NCI-H1092 (cell line): ENCODE measurements around the gene EEFSEC.

Experiments used
- DNase-seq: peaks from one replicate; lab custom pipeline; 2025; lab: John Stamatoyannopoulos, UW

EEFSEC gene

GRCh38 chr3:128334766-128335165, 181.5 kb downstream of the EEFSEC start:
- DNase-seq: no peak

- no peak for DNase-seq
Measured at GRCh38 chr3:128335621-128336296, 182.5 kb downstream of the EEFSEC start.

- DNase-seq: no peak
Measured at GRCh38 chr3:128336337-128337156, 183.3 kb downstream of the EEFSEC start.

- DNase-seq: no peak
Measured at GRCh38 chr3:128337305-128337704, 184.0 kb downstream of the EEFSEC start.

GRCh38 chr3:128338536-128339330, 185.5 kb downstream of the EEFSEC start:
- no peak for DNase-seq

- DNase-seq: no peak
Measured at GRCh38 chr3:128339491-128340012, 186.3 kb downstream of the EEFSEC start.

GRCh38 chr3:128340198-128340903, 187.1 kb downstream of the EEFSEC start:
- no peak for DNase-seq

- no peak for DNase-seq
Measured at GRCh38 chr3:128340904-128341555, 187.7 kb downstream of the EEFSEC start.

- no peak for DNase-seq
Measured at GRCh38 chr3:128341659-128342395, 188.5 kb downstream of the EEFSEC start.

GRCh38 chr3:128342701-128343180, 189.5 kb downstream of the EEFSEC start:
- DNase-seq: no peak

GRCh38 chr3:128343287-128344051, 190.2 kb downstream of the EEFSEC start:
- no peak for DNase-seq

GRCh38 chr3:128344052-128344735, 190.9 kb downstream of the EEFSEC start:
- no peak for DNase-seq

GRCh38 chr3:128345196-128345595, 191.9 kb downstream of the EEFSEC start:
- no peak for DNase-seq

GRCh38 chr3:128346562-128346961, 193.3 kb downstream of the EEFSEC start:
- DNase-seq: no peak

- no peak for DNase-seq
Measured at GRCh38 chr3:128347282-128347681, 194.0 kb downstream of the EEFSEC start.

GRCh38 chr3:128348075-128348474, 194.8 kb downstream of the EEFSEC start:
- DNase-seq: no peak

GRCh38 chr3:128348805-128349531, 195.7 kb downstream of the EEFSEC start:
- DNase-seq: no peak

GRCh38 chr3:128349963-128350599, 196.8 kb downstream of the EEFSEC start:
- DNase-seq: no peak
